ENCODE data around the gene TMPRSS15. TPM values are rescaled to one million over a fixed set of nuclear protein-coding genes. Genes with fewer than 3 reads are reported as not detected.
A peak's percentile ranks its signal among the peaks of the same experiment; 100 is the strongest.

The TMPRSS15 gene
- total RNA-seq, 1 donor from 2014 or later, result not detected

DNA sequence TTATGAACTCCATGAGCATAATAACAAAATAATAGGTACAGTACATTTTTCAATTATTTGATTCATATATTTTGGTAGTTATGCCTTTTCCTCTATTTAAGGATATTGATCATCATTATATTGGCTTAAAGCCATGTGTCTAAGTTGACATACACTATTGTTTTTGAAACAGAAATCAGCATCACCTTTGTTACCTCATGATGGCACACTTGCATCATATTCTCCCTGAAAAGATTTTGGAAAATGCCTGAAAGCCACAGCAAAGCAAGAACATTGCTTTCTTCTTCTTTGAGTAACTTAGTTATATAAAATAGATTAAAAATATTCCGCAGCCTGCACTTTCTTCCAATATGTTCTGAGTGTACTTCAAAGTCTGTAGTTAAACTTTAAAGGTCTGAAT lies 33.3 kb downstream of the TMPRSS15 start:
- H2AFZ ChIP-seq (replicated peaks), result no peak overlapping the region
- H3F3A ChIP-seq (ENCODE audit: low read depth), result no peaks in the 10 kb centered on the region
- no peak overlapping the region for H3K9ac ChIP-seq
- no peaks in the 10 kb centered on the region for H3K36me3 ChIP-seq
- H3K4me1 Mint-ChIP-seq, result peaks cover 4% of the 10 kb centered on the region
- H4K20me1 ChIP-seq (ENCODE audit: low read depth), result no peaks in the 10 kb centered on the region
- no peaks in the 10 kb centered on the region for H3K9me3 Mint-ChIP-seq
- H3K27me3 Mint-ChIP-seq (ENCODE audit: insufficient read depth, low read depth), result no peaks in the 10 kb centered on the region
- no peaks in the 10 kb centered on the region for H3K27me3 ChIP-seq
- H3K4me2 ChIP-seq, result no peak overlapping the region
- H3K4me1 ChIP-seq, result no peaks in the 10 kb centered on the region
- H3K27ac ChIP-seq, result no peak overlapping the region
- TF ChIP-seq, protein P1, sequence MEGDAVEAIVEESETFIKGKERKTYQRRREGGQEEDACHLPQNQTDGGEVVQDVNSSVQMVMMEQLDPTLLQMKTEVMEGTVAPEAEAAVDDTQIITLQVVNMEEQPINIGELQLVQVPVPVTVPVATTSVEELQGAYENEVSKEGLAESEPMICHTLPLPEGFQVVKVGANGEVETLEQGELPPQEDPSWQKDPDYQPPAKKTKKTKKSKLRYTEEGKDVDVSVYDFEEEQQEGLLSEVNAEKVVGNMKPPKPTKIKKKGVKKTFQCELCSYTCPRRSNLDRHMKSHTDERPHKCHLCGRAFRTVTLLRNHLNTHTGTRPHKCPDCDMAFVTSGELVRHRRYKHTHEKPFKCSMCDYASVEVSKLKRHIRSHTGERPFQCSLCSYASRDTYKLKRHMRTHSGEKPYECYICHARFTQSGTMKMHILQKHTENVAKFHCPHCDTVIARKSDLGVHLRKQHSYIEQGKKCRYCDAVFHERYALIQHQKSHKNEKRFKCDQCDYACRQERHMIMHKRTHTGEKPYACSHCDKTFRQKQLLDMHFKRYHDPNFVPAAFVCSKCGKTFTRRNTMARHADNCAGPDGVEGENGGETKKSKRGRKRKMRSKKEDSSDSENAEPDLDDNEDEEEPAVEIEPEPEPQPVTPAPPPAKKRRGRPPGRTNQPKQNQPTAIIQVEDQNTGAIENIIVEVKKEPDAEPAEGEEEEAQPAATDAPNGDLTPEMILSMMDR (IDR thresholded peaks at IDR 0.05), result no peak
- TF ChIP-seq EZH2 (IDR thresholded peaks at IDR 0.05) (no peak), EZH2phosphoT487 (IDR thresholded peaks at IDR 0.05) (no peak)
- H3K36me3 Mint-ChIP-seq, result no peaks in the 10 kb centered on the region
- H3K27ac Mint-ChIP-seq, result no peak overlapping the region
- H3K4me3 ChIP-seq, result no peak overlapping the region
- no peaks in the 10 kb centered on the region for H3K9me3 ChIP-seq (ENCODE audit: low read depth)
- no peaks in the 10 kb centered on the region for H3K79me2 ChIP-seq (ENCODE audit: low read depth)
- no peak for DNase-seq (ENCODE audit: low spot score)
- H3K4me3 Mint-ChIP-seq, result no peak overlapping the region

DNA sequence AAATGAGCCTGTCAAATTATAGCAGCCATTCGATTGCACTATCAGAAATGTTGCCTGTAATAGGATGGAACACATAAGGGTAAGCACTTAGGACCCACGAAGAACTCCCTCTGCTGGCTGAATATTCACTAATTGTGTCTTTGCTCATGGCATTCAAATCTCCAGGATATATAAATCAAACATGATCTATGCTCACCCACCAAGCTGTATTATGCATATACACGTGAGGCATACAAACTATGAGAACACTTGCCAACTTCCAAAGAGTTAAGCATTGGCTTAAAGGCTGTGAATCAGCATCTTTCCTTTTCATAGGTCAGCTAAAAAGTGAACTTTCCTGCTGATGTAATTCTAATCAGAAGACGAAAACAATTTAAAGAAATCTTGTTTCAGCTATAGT lies 34.5 kb downstream of the TMPRSS15 start:
- Histone ChIP-seq H3K36me3 (no peaks in the 10 kb centered on the region), H3K4me3 (no peak overlapping the region), H3F3A (ENCODE audit: low read depth) (no peaks in the 10 kb centered on the region), H3K4me2 (no peak overlapping the region), H3K9me3 (ENCODE audit: low read depth) (no peaks in the 10 kb centered on the region), H3K9ac (no peak overlapping the region), H3K4me1 (no peaks in the 10 kb centered on the region), H3K27me3 (no peaks in the 10 kb centered on the region), H4K20me1 (ENCODE audit: low read depth) (no peaks in the 10 kb centered on the region), H3K27ac (no peak overlapping the region), H2AFZ (replicated peaks) (peak overlapping the region; percentile 45), H3K79me2 (ENCODE audit: low read depth) (no peaks in the 10 kb centered on the region)
- no peaks in the 10 kb centered on the region for H3K9me3 Mint-ChIP-seq
- H3K4me3 Mint-ChIP-seq, result no peak overlapping the region
- H3K27me3 Mint-ChIP-seq (ENCODE audit: insufficient read depth, low read depth), result no peaks in the 10 kb centered on the region
- no peak overlapping the region for H3K27ac Mint-ChIP-seq
- DNase-seq (ENCODE audit: low spot score), result peak; percentile 61
- no peak for TF ChIP-seq EZH2 (IDR thresholded peaks at IDR 0.05)
- TF ChIP-seq, protein P1 (IDR thresholded peaks at IDR 0.05), result peak; percentile 55
- H3K36me3 Mint-ChIP-seq, result no peaks in the 10 kb centered on the region
- H3K4me1 Mint-ChIP-seq, result peaks cover 4% of the 10 kb centered on the region

DNA sequence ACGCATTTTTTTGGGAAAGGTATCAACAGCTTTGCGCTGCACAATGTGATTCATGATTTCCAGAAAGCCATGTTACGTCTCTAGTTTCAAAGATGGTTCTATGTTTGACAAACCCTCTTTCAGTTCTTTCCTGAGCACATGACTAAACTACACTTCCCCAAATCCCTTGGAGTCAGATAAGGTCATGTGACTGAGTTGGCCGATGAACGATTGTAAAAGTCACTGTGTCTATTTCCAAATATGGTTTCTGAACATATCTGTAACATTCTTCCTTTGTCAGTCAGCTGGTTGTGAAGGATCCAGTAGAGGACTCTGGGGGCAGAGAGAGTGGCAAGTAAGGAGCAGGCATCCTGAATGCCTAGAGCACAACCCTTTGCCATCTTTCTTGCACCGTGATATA lies 35.4 kb downstream of the TMPRSS15 start:
- DNase-seq (ENCODE audit: low spot score), result no peak
- no peak overlapping the region for H3K27ac ChIP-seq
- Mint-ChIP-seq H3K27me3 (ENCODE audit: insufficient read depth, low read depth) (no peaks in the 10 kb centered on the region), H3K27ac (no peak overlapping the region), H3K4me1 (peaks cover 4% of the 10 kb centered on the region), H3K9me3 (no peaks in the 10 kb centered on the region), H3K36me3 (no peaks in the 10 kb centered on the region), H3K4me3 (no peak overlapping the region)
- no peak for TF ChIP-seq EZH2phosphoT487 (IDR thresholded peaks at IDR 0.05)
- no peak for TF ChIP-seq EZH2 (IDR thresholded peaks at IDR 0.05)
- TF ChIP-seq, protein P1 (IDR thresholded peaks at IDR 0.05), result no peak
- H3K79me2 ChIP-seq (ENCODE audit: low read depth), result no peaks in the 10 kb centered on the region
- no peaks in the 10 kb centered on the region for H3K9me3 ChIP-seq (ENCODE audit: low read depth)
- no peak overlapping the region for H3K9ac ChIP-seq
- H3K36me3 ChIP-seq, result no peaks in the 10 kb centered on the region
- peak overlapping the region; percentile 60 for H2AFZ ChIP-seq (replicated peaks)
- no peak overlapping the region for H3K4me2 ChIP-seq
- H3F3A ChIP-seq (ENCODE audit: low read depth), result no peaks in the 10 kb centered on the region
- H3K4me3 ChIP-seq, result no peak overlapping the region
- H3K27me3 ChIP-seq, result no peaks in the 10 kb centered on the region
- no peaks in the 10 kb centered on the region for H4K20me1 ChIP-seq (ENCODE audit: low read depth)
- no peaks in the 10 kb centered on the region for H3K4me1 ChIP-seq
